Ishikawa (cell line): ENCODE measurements around the gene BCAP31.

ENCODE experiments used
- CEBPB ChIP-seq: IDR thresholded peaks from 2 replicates; pipeline ENCODE4 v1.6.1; 2012
- CREB1 ChIP-seq: IDR thresholded peaks from 2 replicates; pipeline ENCODE4 v1.6.1; 2012; ENCODE audit warnings: low read depth
- EGR1 ChIP-seq: IDR thresholded peaks from 2 replicates; pipeline ENCODE4 v1.6.1; 2012
- EP300 ChIP-seq: IDR thresholded peaks from 2 replicates; pipeline ENCODE4 v1.6.1; 2012; ENCODE audit warnings: borderline replicate concordance
- FOXM1 ChIP-seq: IDR thresholded peaks from 2 replicates; pipeline ENCODE4 v1.6.1; 2012; ENCODE audit warnings: low read depth, borderline replicate concordance
- MAX ChIP-seq: IDR thresholded peaks from 2 replicates; pipeline ENCODE4 v1.6.1; 2012
- NFIC ChIP-seq: IDR thresholded peaks from 2 replicates; pipeline ENCODE4 v1.6.1; 2012
- RAD21 ChIP-seq: IDR thresholded peaks from 2 replicates; pipeline ENCODE4 v1.6.1; 2012; ENCODE audit warnings: low read depth
- REST ChIP-seq: IDR thresholded peaks from 2 replicates; pipeline ENCODE4 v1.6.1; 2012; ENCODE audit warnings: low read depth, mild to moderate bottlenecking
- TAF1 ChIP-seq: IDR thresholded peaks from 2 replicates; pipeline ENCODE4 v1.6.1; 2012; ENCODE audit warnings: low read depth, mild to moderate bottlenecking
- TCF12 ChIP-seq: IDR thresholded peaks from 2 replicates; pipeline ENCODE4 v1.6.1; 2012; ENCODE audit warnings: low read depth
- TEAD4 ChIP-seq: IDR thresholded peaks from 2 replicates; pipeline ENCODE4 v1.6.1; 2012
- USF1 ChIP-seq: IDR thresholded peaks from 2 replicates; pipeline ENCODE4 v1.6.1; 2012
- YY1 ChIP-seq: IDR thresholded peaks from 2 replicates; pipeline ENCODE4 v1.6.1; 2012; ENCODE audit warnings: low read depth
- ZBTB7A ChIP-seq: IDR thresholded peaks from 2 replicates; pipeline ENCODE4 v1.6.1; 2012; ENCODE audit warnings: low read depth

BCAP31 gene

GRCh38 chrX:153692611-153693156 lies 31.5 kb downstream of the BCAP31 start:
- no peak for TF ChIP-seq REST

- TF ChIP-seq RAD21 (no peak), CREB1 (no peak)
Measured at GRCh38 chrX:153692003-153692402, 32.2 kb downstream of the BCAP31 start.

- no peak for TF ChIP-seq RAD21
- TF ChIP-seq NFIC, result no peak
- TF ChIP-seq EGR1, result no peak
- TF ChIP-seq ZBTB7A, result no peak
- TF ChIP-seq TAF1, result no peak
- TF ChIP-seq USF1, result no peak
- TF ChIP-seq CEBPB, result no peak
- no peak for TF ChIP-seq EP300
- no peak for TF ChIP-seq YY1
- no peak for TF ChIP-seq TCF12
- no peak for TF ChIP-seq CREB1
- TF ChIP-seq TEAD4, result no peak
- TF ChIP-seq FOXM1, result no peak
- no peak for TF ChIP-seq REST
- no peak for TF ChIP-seq MAX
Measured at GRCh38 chrX:153690466-153690865, 33.7 kb downstream of the BCAP31 start.

GRCh38 chrX:153689654-153690465 lies 34.3 kb downstream of the BCAP31 start:
- no peak for TF ChIP-seq TAF1
- TF ChIP-seq TEAD4, result no peak
- no peak for TF ChIP-seq RAD21
- no peak for TF ChIP-seq USF1
- no peak for TF ChIP-seq ZBTB7A
- no peak for TF ChIP-seq MAX
- TF ChIP-seq YY1, result no peak
- TF ChIP-seq EGR1, result no peak
- TF ChIP-seq EP300, result no peak
- TF ChIP-seq CREB1, result no peak
- no peak for TF ChIP-seq TCF12
- no peak for TF ChIP-seq CEBPB
- TF ChIP-seq REST, result no peak
- TF ChIP-seq NFIC, result no peak
- no peak for TF ChIP-seq FOXM1
